ENCODE measurements around the gene PRRT3.

PRRT3 gene

DNA sequence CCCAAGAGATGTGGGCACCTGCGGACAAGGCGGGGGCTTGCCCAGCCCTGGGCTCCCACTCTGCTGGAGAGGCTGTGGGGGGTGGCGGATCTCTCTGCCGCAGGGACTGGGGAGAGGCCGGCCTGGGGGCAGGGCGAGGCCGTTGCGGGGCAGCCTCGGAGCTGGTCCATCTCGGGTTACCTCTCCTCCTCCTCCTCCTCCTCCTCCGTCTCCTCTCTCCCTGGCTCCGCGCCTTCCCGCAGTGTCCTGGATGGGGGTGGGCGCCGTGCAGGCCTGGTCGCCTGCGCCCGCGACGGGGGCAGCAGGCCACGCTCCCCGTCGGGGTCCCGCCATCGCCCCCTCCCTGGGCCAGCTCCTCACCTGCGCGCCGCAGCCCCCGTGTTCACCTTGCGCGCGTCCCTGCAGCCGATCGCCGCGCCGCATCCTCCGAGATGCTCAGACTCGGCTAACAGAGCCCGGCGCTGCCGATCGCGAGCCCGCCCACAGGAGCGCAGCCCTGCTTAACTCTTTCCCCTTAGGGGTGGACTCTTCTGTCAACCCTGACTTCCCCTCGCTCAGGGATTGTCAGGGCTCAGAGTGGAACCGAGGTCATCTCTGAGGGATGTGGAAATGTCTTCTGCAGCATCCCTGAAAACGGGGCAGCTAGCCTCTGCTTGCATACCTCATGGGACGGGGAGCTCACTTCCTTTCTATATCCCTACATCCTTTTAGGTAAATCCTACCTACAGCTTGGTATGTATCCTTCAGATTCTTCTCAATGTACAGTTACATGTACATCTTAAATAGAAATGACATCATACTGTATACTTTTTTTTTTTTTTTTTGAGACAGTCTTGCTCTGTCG lies at the start of gene PRRT3:
Gene PRRT3, minus strand, starts transcription at position 447 of the 844 bp plus-strand sequence. CDS start 2,293 bp downstream, outside the sequence.
- DNase-seq (ENCODE audit: low read depth in 2 of 2), result peak; percentile 46 to 48

DNA sequence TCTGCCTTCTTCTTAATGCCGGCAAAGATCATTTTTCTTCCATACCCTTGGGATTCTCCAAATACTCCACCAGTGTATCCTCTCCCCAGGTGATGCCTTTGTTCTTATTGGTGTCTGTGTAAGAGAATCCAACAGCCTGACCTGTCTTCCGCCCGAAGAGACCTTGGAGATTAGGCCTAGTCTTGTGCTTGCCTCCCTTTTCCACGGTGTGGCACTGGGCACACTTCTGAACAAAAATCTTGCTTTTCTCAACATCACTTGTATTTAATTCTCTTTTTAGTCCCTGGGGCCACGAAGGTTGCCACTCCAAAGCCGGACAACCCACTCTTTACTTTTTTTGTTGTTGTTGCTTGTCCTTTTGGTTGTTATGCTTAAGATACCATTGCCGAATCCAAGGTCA lies 48.5 kb upstream of the PRRT3 start:
- no peak for DNase-seq (ENCODE audit: low read depth in 2 of 2)

DNA sequence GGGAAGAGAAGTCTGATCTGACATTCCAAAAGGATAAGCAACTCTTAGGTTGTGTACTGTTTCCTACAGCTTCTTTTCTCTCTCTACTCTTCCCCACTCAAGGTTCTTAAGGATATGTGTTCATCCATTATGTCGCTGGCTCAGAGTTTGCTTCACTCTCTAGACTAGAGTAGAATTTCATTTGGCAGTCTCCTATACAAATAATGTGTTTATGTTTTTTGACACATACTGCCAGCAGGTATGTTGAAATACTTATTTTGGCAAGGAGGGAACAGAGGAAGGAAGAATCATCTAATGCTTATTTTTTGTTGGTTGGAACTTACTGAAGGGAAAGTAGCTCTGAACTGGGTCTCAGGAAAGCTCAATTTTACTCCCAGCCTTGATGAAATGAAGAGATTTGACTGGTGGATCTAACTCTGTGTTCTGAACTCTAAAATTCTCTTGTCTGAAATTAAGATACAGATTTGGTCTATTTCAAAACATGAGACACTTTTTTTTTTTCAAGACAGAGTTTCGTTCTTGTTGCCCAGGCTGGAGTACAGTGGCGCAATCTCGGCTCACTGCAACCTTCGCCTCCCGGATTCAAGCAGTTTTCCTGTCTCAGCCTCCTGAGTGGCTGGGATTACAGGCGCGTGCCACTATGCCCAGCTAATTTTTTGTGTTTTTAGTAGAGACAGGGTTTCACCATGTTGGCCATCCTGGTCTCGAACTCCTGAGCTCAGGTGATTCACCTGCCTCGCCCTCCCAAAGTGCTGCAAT lies 42.1 kb upstream of the PRRT3 start:
- DNase-seq (ENCODE audit: low read depth in 2 of 2), result no peak

DNA sequence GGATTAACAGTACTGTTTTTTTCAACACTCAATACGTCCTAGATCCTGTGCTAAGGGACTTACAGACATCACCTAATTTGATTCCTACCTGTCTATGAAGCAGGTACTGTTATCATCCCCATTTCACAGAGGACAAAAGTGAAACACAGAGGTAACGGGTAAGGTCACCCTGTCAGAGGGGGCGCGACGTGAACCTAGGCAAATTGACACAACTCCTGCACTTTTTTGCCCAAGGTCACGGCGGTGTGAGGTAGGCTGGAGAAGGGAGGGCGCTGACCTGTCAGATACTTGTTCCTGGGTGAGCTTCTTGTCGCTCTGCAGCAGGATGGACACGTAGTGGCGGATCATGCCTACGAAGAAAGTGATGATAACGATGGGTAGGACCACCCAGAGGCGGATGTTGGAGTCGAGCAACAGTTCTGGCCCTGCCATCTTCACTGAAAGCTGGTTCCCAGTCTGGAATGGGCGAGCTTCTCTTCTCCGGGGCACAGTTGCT lies 34.1 kb upstream of the PRRT3 start:
- DNase-seq (ENCODE audit: low read depth in 2 of 2), result no peak

DNA sequence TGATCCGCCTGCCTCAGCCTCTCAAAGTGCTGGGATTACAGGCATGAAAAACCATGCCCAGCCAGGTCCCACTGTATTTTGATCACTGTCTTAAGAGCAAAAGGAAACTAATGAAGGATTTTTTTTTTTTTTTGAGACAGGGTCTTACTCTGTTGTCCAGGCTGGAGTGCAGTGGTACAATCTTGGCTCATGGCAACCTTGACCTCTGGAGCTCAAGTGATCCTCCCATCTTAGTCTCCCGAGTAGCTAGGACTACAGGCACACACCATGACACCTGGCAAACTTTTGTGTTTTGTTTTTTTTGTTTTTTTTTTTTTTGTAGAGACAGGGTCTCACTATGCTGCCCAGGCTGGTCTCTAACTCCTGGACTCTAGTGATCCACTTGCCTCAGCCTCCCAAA lies 28.0 kb upstream of the PRRT3 start:
- DNase-seq (ENCODE audit: low read depth in 2 of 2), result no peak

DNA sequence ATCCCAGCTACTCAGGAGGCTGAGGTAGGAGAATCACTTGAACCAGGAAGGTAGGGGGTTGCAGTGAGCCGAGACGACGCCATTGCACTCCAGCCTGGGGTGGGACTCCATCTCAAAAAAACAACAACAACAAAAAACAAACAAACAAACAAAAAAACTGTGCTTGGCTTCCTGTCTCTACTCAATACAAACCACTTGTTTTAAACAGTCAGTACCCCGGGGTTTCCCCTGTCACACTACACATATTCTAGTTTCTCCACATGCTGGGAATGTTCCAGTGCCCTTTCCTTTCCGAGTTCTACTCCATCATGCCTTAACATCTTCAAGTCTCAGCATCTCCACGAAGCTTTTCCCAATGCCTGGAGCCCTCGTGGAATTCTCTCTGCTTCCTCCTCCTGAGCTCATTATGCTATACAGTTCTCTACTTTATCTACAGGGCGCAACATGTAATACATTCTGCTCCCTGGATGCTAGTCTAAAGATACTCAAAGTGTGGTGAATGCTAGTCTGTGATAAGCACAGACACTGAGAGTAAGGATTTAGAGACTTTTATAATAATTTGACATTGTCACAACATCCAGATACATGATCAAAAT lies 26.6 kb upstream of the PRRT3 start:
- DNase-seq (ENCODE audit: low read depth in 2 of 2), result no peak

DNA sequence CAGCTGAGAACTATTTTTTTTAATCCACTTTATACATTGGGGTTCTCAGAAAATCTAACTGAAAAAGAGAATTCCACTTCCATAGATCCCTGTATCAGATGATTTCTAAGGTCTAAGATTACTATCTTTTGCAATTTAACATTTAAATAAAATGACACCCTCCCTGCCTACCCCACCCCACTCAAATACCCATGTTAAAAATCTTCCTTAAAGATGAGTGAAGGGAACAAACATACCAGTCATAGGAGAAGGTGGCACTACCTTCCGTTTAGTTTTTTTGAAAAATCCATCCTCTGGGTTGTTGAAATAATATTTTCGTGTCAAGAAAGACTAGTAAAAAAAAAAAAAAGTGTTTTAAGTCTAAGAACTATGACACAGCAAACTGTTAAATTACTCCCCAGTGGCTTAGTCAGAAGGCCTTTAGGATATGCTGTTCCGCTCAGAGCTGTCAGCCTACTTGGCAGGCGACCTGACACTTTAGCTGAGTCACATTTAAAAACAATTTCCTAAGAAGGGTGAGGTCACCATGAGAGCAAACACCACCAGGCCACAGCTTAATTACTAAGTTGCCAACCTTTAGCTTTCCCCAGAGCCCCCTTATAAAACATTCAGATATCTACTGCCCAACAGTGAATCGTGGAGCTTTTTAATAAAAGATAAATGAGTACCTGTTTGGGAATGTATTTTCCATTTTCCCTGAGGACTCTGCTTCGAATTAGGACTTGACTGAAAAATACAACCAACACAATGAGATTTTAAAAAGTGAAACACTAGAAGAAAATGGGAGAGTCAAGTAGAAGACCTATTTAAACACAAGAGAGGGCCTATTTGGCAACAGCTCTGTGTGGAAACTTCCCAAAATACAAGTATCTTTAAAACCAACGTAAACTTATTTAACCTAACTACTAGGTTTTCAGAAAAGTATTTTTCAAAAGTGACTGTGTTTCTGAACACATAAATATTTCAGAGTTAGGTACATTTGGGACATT lies 24.8 kb upstream of the PRRT3 start:
- no peak for DNase-seq (ENCODE audit: low read depth in 2 of 2)

DNA sequence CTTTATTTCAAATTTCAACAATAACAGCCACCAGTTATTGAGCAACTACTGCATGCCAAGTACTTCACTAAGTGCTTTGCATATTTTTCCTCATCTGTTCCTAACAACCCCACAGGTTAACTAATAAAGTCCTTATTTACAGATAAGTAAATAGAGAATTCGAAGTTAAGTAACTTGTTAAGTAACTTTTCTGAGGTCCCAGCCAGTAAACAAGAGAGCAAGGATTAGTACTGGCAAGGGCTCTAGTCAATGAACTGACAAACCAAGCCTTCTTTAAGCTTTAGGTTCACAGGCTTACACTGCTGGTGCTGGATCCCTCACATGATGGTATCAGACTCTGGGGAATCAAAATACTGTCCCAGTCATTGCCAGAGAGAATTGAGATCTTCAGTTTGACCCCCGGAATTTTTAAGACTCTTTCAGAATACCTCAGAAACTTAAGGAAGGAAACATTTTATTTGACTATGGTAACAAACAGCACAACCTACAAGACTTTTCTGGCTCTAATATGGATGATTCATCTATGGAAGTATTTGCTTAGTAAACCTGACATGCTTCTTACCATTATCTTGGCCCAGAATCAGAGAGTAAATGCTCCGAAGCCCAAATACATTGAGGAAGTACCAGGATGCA lies 17.9 kb upstream of the PRRT3 start:
- DNase-seq (ENCODE audit: low read depth in 2 of 2), result no peak

DNA sequence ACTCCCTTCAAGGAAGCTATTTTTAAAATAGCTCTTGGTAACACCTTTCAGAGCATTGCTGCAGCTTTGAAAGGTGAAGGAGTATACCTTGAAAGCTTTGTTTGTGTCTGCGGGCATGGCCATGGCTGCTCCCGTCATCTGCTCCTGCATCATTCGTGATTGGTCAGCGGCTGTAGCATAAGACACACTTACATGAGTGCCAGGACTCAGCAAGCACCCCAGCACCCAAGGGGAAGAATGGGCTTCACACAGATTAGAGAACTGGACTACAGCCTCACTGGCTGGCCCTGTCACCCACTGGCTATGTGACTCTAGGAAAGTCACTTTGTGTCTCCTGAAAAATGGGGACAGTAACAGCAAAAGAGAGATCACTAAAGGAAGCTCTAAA lies 17.4 kb upstream of the PRRT3 start:
- DNase-seq (ENCODE audit: low read depth in 2 of 2), result no peak

DNA sequence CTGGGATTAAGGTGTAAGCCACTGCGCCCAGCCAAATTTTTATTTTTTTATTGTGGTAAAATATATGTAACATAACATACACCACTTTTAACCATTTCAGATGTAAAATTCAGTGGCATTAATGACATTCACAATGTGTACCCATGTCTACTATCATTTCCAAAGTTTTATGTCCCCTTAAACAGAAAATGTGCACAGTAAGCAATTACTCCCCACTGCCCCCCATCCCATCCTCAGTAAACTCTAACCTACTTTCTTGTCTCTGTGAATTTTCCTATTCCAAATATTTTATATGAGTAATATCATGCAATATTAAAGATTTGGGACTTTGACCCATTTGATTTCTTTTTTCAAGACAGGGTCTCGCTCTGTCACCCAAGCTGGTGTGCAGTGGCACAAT lies 14.6 kb upstream of the PRRT3 start:
- no peak for DNase-seq (ENCODE audit: low read depth in 2 of 2)

DNA sequence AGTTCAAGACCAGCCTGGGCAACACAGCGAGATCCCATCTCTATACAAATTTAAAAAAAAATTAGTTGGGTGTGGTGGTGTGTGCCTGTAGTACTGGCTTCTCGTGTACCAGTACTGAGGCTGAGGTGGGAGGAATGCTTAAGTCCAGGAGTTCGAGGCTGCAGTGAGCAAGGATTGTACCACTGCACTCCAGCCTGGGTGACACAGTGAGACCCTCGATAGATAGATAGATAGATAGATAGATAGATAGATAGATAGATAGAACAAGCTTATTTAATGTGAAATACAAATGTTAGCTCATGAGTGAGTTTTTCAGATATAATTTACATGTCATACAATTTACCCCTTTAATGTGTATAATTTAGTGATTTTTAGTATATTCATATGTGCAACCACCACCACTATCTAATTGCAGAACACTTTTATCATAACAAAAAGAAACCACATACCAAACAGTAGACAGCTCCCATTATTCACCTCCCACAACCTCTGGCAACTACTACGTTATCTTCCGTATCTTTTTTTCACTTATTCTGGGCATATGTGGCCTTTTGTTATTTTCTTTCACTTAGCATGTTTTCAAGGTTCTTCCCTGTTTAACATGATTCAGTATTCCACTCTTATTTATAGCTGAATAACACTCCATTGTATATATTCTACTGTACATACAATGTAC lies 13.1 kb upstream of the PRRT3 start:
- DNase-seq (ENCODE audit: low read depth in 2 of 2), result no peak

DNA sequence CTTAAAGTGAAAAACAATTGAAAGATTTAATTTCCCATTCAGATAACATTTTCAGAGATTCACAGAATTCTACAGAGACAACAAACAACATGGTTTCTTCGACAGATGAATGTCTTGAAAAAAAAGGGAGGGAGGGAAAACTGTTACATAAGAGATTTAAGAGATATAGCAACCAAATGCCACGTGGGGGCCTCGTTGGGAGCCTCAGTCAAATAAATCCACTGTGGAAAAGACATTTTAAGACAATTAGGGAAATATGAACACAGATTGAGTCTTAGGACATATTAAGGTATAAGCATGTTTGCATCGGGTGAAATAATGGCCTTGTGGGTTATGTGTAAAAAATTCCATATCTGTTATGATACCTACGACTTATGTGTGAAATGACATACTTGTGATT lies 5.0 kb upstream of the PRRT3 start:
- no peak for DNase-seq (ENCODE audit: low read depth in 2 of 2)

DNA sequence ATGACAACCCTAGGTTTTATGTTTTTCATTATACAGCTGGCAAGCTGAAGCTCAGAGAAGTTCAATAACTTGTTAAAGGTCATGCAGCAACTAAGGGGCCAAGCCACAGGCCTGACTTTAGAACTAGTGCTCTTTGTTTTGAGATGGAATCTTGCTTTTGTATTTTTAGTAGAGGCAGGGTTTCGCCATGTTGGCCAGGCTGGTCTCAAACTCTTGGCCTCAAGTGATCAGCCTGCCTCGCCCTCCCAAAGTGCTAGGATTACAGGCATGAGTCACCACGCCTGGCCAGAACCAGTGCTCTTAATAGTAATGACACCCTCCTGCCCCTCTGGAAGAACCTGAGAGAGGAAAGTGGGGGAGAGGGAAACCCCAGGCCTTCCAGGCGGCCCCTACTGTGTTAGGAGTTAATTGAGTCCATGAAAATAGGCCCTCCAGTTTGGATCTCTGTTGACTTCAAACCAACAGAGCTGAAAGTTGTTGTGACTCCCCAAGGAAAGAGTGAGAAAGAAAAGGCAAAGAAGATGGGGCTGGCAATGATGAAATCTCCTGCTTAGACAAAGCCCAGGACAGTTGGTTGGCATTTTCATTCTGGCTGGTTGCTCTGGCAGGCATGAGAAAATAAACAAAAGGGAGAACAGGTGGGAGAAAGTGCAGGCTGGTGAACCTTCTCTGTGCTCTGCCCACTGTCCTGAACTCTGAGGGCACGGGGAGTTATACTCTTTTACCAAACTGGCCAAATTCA lies 3.6 kb upstream of the PRRT3 start:
- no peak for DNase-seq (ENCODE audit: low read depth in 2 of 2)

DNA sequence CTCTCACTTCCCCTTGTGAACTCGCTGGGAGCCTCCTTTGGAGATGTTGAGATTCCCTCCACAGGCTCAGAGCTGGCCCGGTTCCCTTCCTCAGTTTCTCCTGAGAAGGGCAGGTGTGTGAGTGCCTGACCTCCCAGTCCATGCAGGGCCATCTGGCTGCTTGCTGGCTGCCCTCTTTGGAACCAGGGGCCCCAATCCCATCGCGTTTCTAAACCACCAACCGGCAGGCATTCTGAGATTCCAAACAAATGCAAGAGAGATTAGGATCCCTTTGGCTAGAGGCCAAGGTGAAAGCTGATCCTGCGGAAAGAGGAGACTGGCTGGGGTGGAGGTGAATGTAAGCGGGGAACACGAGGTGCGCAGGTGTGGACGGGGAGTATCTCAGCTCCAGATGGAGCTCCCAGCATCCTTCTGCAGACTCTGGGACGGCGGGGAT lies 2.9 kb upstream of the PRRT3 start:
- no peak for DNase-seq (ENCODE audit: low read depth in 2 of 2)

DNA sequence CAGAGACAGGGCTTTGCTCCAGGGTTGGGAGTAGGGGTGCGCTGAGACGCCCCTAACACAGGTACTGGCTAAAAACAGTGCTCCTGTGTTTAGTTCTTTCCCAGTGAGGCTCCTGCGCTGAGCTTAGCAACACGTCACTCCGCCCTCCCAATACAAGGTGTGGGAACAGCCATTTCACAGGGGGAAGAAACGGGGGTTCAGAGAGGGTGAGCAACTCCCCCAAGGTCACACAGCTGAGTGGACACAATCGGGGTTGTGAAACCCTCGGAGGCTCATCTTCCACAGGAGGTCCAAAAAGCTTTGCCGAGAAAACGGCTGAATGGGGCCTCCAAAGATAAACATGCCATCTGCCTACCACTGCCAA lies 628 bp downstream of the PRRT3 start:
- DNase-seq (ENCODE audit: low read depth in 2 of 2), result no peak

DNA sequence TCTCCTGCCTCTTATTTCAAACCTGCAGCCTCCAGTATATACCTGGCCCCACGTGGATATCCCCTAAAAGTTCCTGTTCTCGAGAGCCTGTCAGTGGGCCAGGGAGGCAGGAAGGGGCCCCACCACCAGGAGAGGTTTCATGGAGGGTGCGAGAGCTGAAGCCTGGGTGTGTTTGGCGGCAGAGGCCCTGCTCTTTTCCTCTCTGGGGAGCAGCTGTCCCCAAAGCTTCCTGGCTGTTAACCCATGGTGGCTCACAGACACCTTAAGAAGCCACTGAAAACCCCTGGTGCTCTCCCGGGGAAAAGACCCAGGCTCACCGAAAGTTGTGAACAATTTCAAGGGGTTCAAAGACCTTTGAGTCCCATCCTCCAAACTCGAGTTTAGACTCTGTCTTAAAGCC lies 1.1 kb downstream of the PRRT3 start:
- no peak for DNase-seq (ENCODE audit: low read depth in 2 of 2)

DNA sequence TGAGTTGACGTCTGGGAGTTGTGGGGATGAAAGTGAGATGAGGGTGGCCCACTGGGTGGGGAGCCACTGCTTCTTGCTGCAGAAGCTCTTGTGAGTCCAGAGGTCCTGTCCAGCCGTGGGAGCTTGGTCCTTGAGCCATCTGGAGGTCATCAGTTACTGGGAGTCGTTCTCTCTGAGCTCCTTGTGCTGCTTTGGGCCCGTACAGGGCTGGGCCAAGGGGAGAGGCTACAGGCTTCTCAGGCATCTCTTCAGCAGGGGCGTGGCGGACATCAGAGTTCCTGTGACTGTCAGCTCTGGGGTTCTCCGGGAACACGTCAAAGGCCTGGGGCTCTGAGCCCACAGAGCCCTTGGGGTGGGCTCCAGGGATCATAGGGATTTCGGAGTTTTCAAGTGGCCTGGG lies 2.6 kb downstream of the PRRT3 start:
- no peak for DNase-seq (ENCODE audit: low read depth in 2 of 2)

DNA sequence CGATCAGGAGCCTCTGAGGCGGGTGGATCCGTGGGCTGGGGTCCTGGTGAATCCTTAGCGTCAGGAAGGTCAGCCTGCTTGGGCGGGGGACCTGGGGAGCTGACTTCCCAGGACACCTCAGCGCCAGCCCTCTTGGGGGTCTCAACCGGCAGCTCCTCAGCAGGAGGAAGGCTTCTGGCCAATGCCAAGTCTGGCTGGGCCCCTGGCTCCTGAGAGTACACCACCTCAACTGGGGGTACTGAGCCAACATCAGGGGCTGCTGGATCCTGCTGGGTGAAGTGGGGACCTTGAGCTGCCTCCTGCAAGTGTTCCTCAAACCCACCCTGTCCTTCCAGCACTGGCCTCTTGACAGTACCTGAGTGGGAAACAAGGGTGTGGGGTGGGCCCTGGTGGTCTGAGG lies 3.1 kb downstream of the PRRT3 start:
- DNase-seq (ENCODE audit: low read depth in 2 of 2), result no peak

DNA sequence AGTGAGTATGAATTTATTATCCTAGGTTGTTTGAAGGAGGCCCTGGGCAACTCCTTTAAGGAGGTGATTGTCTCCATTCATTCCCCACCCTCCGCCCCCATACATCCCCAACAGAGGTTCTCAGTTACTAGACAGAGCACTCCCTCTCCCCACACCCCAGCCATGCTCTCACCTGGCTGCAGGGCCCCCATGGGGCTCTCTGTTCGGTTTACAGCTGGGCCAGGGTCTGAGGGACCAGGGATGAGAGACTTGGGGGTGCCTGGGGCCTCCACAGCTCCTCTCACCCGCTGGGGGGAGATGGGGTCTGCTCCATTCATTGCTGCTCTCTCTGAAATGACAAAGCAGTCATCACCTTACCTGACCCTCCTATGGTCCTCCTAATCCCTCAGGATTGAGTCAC lies 3.6 kb downstream of the PRRT3 start:
- no peak for DNase-seq (ENCODE audit: low read depth in 2 of 2)

Measured in stimulated activated CD4-positive, alpha-beta T cell treated with anti-CD3 and anti-CD28 coated beads, Interleukin-1b, Interleukin-23, amount 100 ng/mL, for 4 hours (primary cell).